Sigmoid colon (tissue), 7 donors: ENCODE results near the gene PRR19. TPM values are rescaled to one million over a fixed set of nuclear protein-coding genes. Genes with fewer than 3 reads are reported as not detected.

Experiments used
- DNase-seq: peaks from one replicate; pipeline ENCODE4 v3.0.0-alpha.2; 2019
- H3K27ac ChIP-seq, 4 donors: fragments of 200-600 bp; sonication (generic); one replicate each; pipeline ENCODE4 v1.5.1; 2016 to 2019; ENCODE audit warnings: mild to moderate bottlenecking in 1 of 4
- H3K27me3 ChIP-seq, 3 donors: fragments of 200-600 bp; sonication (generic); one replicate each; pipeline ENCODE4 v1.5.1; 2019; ENCODE audit warnings: mild to moderate bottlenecking in 1 of 3
- H3K36me3 ChIP-seq, 4 donors: fragments of 200-600 bp; sonication (generic); one replicate each; pipeline ENCODE4 v1.5.1; 2016 to 2019
- H3K4me1 ChIP-seq, 4 donors: fragments of 200-600 bp; sonication (generic); one replicate each; pipeline ENCODE4 v1.5.1; 2017 to 2019
- H3K4me3 ChIP-seq, 4 donors: fragments of 200-600 bp; sonication (generic); one replicate each; pipeline ENCODE4 v1.5.1; 2017 to 2019; ENCODE audit warnings: mild to moderate bottlenecking in 2 of 4, moderate library complexity in 1 of 4
- H3K9me3 ChIP-seq, 4 donors: fragments of 200-600 bp in 3 of 4; sonication (generic) in 3 of 4; one replicate each; pipeline versions ENCODE4 v1.5.1 to v1.6.1; 2013 to 2019
- EP300 ChIP-seq, 4 donors: sonication (generic); formaldehyde crosslinking; IDR thresholded peaks; one replicate each; pipeline ENCODE4 v1.6.1; 2017; ENCODE audit warnings: antibody characterized with exemption in 4 of 4
- POLR2A ChIP-seq, 2 donors: fragments of 450-650 bp; IDR thresholded peaks; one replicate each; pipeline ENCODE4 v1.6.1; 2016; ENCODE audit warnings: antibody characterized with exemption in 2 of 2, mild to moderate bottlenecking in 2 of 2, moderate library complexity in 2 of 2
- POLR2AphosphoS5 ChIP-seq, 4 donors: sonication (generic); formaldehyde crosslinking; IDR thresholded peaks; one replicate each; pipeline ENCODE4 v1.6.1; 2017; ENCODE audit warnings: antibody characterized with exemption in 4 of 4
- WGBS, 2 donors: extraction: QIAGEN DNeasy Blood & Tissue Kit; methylation state at CpG; one replicate each; pipeline ENCODE4 v1.1.7; 2013; 5-methylcytosine and 5-hydroxymethylcytosine counted together
- intact Hi-C: fragments of 100-400 bp; cut with DNase I; formaldehyde crosslinking; loops from one replicate; pipeline ENCODE4 v1.15.1; 2023
- polyA plus RNA-seq, 3 donors: library from polyadenylated mRNA; stranded (reverse); fragments of 200-250 nt; gene quantifications; one replicate each; pipeline ENCODE4 v1.2.3, GENCODE V29; 2013
- total RNA-seq, 4 donors: library from RNA; depleted of rRNA; stranded (reverse); fragments of >200 nt; gene quantifications; one replicate each; pipeline ENCODE4 v1.1.0, GENCODE V29; 2016
- TF ChIP-seq, protein P1 (sequence below), 4 experiments: fragments of 450-650 bp in 3 of 4; fragments of 200-600 bp in 1 of 4; IDR thresholded peaks; one replicate each; pipeline ENCODE4 v1.5.1; 2016 to 2019; ENCODE audit warnings: antibody characterized with exemption in 4 of 4, mild to moderate bottlenecking in 3 of 4, moderate library complexity in 2 of 4
- donor health status: healthy with polysubstance abuse.
- donor health status: Bipolar disorder and iron deficiency.
- donor health status: healthy.

PRR19 gene
- total and polyA plus RNA-seq, 7 donors = 0.69 to 0.79 TPM; not detected in 5

DNA sequence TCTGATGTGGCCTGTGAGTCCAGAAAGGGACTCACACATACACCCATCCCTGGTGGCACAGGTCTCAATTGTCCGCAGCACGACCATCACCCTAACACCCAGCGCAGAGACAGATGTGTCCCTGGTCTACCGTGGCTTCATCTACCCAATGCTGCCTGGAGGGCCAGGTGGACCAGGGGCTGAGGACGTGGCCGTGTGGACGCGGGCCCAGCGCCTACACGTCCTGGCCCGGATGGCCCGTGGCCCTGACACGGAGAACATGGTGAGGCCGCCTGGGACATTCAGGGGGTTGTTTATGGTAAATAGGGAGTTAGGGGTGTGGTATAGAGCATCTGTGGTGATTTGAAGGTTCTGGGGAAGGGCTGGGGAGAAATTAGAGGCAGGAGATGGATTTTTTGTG is 46.3 kb downstream of the PRR19 start:
- no peaks in the 10 kb centered on the region for H3K27me3 ChIP-seq
- WGBS, 2 donors = 96% methylated on average over 14 of the region's 14 CpGs
- H3K4me1 ChIP-seq = no peaks in the 10 kb centered on the region
- intact Hi-C loops = no loop called here
- H3K36me3 ChIP-seq = peaks cover 0 to 62% (median 10%) of the 10 kb centered on the region in 4 donors
- H3K9me3 ChIP-seq = no peaks in the 10 kb centered on the region
- DNase-seq = no peak
- H3K4me3 ChIP-seq = no peak overlapping the region
- H3K27ac ChIP-seq = no peak overlapping the region
- no peak for TF ChIP-seq EP300 (IDR thresholded peaks at IDR 0.05)
- TF ChIP-seq, protein P1, sequence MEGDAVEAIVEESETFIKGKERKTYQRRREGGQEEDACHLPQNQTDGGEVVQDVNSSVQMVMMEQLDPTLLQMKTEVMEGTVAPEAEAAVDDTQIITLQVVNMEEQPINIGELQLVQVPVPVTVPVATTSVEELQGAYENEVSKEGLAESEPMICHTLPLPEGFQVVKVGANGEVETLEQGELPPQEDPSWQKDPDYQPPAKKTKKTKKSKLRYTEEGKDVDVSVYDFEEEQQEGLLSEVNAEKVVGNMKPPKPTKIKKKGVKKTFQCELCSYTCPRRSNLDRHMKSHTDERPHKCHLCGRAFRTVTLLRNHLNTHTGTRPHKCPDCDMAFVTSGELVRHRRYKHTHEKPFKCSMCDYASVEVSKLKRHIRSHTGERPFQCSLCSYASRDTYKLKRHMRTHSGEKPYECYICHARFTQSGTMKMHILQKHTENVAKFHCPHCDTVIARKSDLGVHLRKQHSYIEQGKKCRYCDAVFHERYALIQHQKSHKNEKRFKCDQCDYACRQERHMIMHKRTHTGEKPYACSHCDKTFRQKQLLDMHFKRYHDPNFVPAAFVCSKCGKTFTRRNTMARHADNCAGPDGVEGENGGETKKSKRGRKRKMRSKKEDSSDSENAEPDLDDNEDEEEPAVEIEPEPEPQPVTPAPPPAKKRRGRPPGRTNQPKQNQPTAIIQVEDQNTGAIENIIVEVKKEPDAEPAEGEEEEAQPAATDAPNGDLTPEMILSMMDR (IDR thresholded peaks at IDR 0.05) = no peak
- no peak for TF ChIP-seq POLR2AphosphoS5 (IDR thresholded peaks at IDR 0.05)
- no peak for TF ChIP-seq POLR2A (IDR thresholded peaks at IDR 0.05)

DNA sequence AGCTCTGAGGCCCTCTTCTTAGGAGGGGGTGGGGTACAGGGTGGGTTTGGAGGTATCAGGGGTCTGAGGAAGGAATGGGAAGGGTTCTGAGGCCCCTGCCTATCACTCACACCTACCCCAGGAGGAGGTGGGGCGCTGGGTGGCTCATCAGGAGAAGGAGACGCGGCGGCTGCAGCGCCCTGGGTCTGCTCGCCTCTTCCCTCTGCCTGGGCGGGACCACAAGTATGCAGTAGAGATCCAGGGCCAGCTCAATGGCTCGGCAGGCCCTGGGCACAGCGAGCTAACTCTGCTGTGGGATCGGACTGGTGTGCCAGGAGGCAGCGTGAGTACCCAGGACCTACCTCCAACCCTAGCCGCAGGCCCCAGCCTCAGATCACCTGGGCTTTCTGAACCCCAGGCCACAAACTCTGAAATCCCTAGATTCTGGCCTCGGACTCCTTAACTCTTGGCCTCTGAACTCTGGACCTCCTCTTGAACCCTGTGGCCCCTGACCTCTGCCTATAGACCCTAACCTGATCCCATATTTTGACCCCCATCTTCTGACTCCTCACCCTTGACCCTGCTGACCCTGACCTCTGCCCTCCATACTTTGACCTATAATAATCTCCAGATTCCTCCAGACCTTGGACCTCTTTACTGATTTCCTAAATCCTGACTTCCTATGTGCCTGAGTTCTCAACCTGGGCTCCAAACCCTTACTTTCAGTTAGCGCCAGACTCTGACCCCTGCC is 47.6 kb downstream of the PRR19 start:
- DNase-seq = no peak
- Histone ChIP-seq H3K4me3 (no peak overlapping the region), H3K9me3 (no peaks in the 10 kb centered on the region), H3K27me3 (no peaks in the 10 kb centered on the region), H3K27ac (no peak overlapping the region), H3K4me1 (no peaks in the 10 kb centered on the region), H3K36me3 (peaks cover 10 to 62% (median 12%) of the 10 kb centered on the region in 4 donors)
- TF ChIP-seq POLR2AphosphoS5 (IDR thresholded peaks at IDR 0.05) = no peak
- TF ChIP-seq, protein P1 (IDR thresholded peaks at IDR 0.05) = no peak
- no peak for TF ChIP-seq POLR2A (IDR thresholded peaks at IDR 0.05)
- TF ChIP-seq EP300 (IDR thresholded peaks at IDR 0.05) = no peak
- intact Hi-C loops = no loop called here
- WGBS, 2 donors = 96% methylated on average over 14 of the region's 14 CpGs

GRCh38 chr19:42350417-42350816 is 48.5 kb downstream of the PRR19 start:
- Histone ChIP-seq H3K4me3 (no peak overlapping the region), H3K9me3 (no peaks in the 10 kb centered on the region), H3K4me1 (no peaks in the 10 kb centered on the region), H3K36me3 (peaks cover 6 to 62% (median 10%) of the 10 kb centered on the region in 4 donors), H3K27me3 (no peaks in the 10 kb centered on the region), H3K27ac (no peak overlapping the region)
- DNase-seq = no peak
- intact Hi-C loops = no loop called here
- WGBS, 2 donors = 92 to 93% methylated on average over 3 of the region's 3 CpGs
- TF ChIP-seq, protein P1 (IDR thresholded peaks at IDR 0.05) = no peak
- TF ChIP-seq POLR2A (IDR thresholded peaks at IDR 0.05) = no peak
- no peak for TF ChIP-seq EP300 (IDR thresholded peaks at IDR 0.05)
- no peak for TF ChIP-seq POLR2AphosphoS5 (IDR thresholded peaks at IDR 0.05)

- no peaks in the 10 kb centered on the region for H3K27me3 ChIP-seq
- no peak overlapping the region for H3K27ac ChIP-seq
- H3K4me3 ChIP-seq = no peak overlapping the region
- TF ChIP-seq, protein P1 (IDR thresholded peaks at IDR 0.05) = no peak
- TF ChIP-seq EP300 (IDR thresholded peaks at IDR 0.05) = no peak
- no peak for TF ChIP-seq POLR2AphosphoS5 (IDR thresholded peaks at IDR 0.05)
- no peak for TF ChIP-seq POLR2A (IDR thresholded peaks at IDR 0.05)
- no peaks in the 10 kb centered on the region for H3K9me3 ChIP-seq
- no peaks in the 10 kb centered on the region for H3K4me1 ChIP-seq
- no peak for DNase-seq
- intact Hi-C loops = no loop called here
- 94 to 95% methylated on average over 21 of the region's 21 CpGs for WGBS, 2 donors
- peaks cover 9 to 65% (median 16%) of the 10 kb centered on the region in 4 donors for H3K36me3 ChIP-seq
Measured at GRCh38 chr19:42351079-42351735, 49.3 kb downstream of the PRR19 start.
